ENCODE results near the gene NARS2. TPM values are rescaled to one million over a fixed set of nuclear protein-coding genes. Genes with fewer than 3 reads are reported as not detected.
A peak's percentile ranks its signal among the peaks of the same experiment; 100 is the strongest.

The NARS2 gene
- total RNA-seq, 1 donor from 2014 or later = 28.2 TPM

DNA sequence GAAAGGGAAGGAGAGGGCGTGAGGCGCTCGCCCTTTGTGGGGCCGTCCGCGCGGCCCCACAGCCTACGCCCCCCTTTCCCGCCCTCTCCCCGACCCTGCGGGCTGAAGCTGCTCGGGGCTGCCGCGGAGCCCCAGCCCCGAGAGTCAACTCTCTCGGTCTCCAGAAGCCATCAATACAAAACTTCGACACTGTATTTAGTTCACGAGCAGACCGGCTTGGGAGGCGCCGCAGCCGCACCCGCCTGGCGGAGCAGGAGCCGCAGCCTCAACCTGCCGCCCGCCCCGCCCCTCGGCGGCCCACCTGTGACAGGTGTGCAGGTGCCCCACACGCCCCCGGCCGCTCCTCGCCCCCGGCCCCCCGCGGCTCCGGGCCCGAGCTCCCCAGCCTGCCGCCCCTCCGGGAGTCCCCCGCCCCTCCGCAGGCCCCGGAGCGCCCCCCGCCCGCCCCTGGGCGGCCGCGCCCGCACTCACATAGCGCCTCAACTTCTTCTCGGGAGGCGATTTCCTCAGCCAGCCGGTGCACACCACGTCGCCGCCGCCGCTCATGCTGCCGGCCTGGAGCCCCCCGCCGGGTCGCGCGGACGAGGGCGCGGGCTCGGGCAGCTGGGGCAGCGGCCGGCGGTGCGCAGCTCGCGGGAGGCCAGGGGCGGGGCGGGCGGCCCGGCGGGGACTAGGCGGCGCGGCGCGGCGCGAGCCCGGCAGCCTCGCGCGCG lies 157.3 kb downstream of the NARS2 start, which contains the start of gene GAB2:
GAB2 (minus strand) TSS at position 646 of the 713 bp plus-strand sequence; CDS start at position 546, 100 bp downstream.
- DNase-seq (ENCODE audit: low read depth, low spot score) = no peak
- H3K27me3 Mint-ChIP-seq (ENCODE audit: low read depth) = peaks cover 23% of the 10 kb centered on the region
- peak within 1 kb of the TSS; percentile 97 for H3K27ac Mint-ChIP-seq (ENCODE audit: unreplicated experiment)
- H3K4me3 Mint-ChIP-seq = peak within 1 kb of the TSS; percentile 98
- peaks cover 38% of the 10 kb centered on the region for H3K4me1 Mint-ChIP-seq
- TF ChIP-seq, protein P1, sequence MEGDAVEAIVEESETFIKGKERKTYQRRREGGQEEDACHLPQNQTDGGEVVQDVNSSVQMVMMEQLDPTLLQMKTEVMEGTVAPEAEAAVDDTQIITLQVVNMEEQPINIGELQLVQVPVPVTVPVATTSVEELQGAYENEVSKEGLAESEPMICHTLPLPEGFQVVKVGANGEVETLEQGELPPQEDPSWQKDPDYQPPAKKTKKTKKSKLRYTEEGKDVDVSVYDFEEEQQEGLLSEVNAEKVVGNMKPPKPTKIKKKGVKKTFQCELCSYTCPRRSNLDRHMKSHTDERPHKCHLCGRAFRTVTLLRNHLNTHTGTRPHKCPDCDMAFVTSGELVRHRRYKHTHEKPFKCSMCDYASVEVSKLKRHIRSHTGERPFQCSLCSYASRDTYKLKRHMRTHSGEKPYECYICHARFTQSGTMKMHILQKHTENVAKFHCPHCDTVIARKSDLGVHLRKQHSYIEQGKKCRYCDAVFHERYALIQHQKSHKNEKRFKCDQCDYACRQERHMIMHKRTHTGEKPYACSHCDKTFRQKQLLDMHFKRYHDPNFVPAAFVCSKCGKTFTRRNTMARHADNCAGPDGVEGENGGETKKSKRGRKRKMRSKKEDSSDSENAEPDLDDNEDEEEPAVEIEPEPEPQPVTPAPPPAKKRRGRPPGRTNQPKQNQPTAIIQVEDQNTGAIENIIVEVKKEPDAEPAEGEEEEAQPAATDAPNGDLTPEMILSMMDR (conservative IDR thresholded peaks at IDR 0.05) = peak; percentile 4
- H3K36me3 Mint-ChIP-seq (ENCODE audit: low read depth) = no peaks in the 10 kb centered on the region
- H3K9me3 Mint-ChIP-seq = no peaks in the 10 kb centered on the region

DNA sequence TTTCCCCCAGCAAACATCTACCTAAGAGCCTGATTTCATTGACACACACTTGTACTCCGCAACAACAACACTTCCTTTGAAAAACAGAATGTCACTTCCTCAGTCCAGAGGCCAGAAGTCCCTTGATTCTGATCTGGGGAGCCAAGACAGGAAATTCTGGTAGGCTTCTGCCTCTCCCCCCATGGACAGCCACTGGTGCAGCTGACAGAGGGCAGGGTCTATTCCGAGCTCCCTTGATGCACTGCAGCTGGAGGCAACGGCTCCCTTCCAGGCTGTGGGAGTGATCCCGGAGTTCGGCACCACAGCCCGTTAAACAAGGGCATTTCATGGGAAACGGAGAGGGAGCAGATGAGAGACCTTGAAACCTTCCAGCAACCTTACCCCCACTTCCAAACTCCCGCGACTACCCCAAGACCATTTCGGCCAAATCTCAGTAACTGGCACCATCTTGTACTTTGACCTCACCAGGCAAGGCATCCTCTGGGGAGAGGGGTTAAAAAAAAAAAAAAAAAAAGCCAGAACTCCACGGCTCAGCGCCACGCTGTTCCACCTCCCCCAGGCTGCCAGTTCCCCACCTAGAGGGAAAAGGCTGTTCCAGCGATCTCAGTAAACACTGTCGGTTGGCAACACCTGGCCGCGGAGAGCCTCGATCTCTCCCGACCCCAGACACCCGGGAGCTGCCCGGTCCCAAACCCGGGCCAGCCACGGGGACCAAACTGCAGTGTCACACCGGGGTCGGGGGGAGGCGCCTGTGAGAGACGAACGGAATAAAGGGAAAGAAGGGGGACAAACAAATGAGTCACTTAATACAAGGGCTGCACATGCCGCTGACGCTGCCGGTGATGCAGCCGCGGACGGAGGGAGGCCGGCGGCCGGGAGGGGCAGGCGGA lies 158.1 kb downstream of the NARS2 start:
- peak overlapping the region; percentile 97 for H3K27ac Mint-ChIP-seq (ENCODE audit: unreplicated experiment)
- H3K36me3 Mint-ChIP-seq (ENCODE audit: low read depth) = no peaks in the 10 kb centered on the region
- H3K27me3 Mint-ChIP-seq (ENCODE audit: low read depth) = peaks cover 23% of the 10 kb centered on the region
- DNase-seq (ENCODE audit: low read depth, low spot score) = peak; percentile 75
- H3K9me3 Mint-ChIP-seq = no peaks in the 10 kb centered on the region
- TF ChIP-seq, protein P1 (conservative IDR thresholded peaks at IDR 0.05) = peak; percentile 64
- H3K4me3 Mint-ChIP-seq = peak overlapping the region; percentile 98
- H3K4me1 Mint-ChIP-seq = peaks cover 38% of the 10 kb centered on the region

DNA sequence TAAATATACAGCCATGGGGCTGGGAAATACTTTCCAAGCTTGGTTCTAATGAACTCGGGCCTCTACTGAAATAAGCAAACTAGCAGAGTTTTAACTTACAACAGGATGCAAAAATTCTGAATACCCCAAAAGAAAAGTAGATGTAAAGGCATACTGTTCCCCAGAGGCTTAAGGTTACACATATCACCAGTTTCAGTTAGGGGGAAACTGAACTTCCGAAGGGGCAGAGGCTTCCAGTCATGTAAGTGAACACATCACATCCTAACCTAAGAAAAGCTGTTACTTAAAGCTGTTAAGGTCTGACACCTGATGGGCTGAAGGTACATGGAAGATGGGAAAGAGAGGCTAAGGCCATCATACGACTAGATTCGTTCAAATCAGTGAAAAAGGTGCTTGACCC lies 159.3 kb downstream of the NARS2 start:
- Mint-ChIP-seq H3K27me3 (ENCODE audit: low read depth) (peaks cover 22% of the 10 kb centered on the region), H3K27ac (ENCODE audit: unreplicated experiment) (no peak overlapping the region), H3K4me3 (peak overlapping the region; percentile 98), H3K4me1 (peaks cover 37% of the 10 kb centered on the region), H3K36me3 (ENCODE audit: low read depth) (peaks cover 2% of the 10 kb centered on the region), H3K9me3 (peaks cover 2% of the 10 kb centered on the region)
- no peak for DNase-seq (ENCODE audit: low read depth, low spot score)
- TF ChIP-seq, protein P1 (conservative IDR thresholded peaks at IDR 0.05) = no peak

DNA sequence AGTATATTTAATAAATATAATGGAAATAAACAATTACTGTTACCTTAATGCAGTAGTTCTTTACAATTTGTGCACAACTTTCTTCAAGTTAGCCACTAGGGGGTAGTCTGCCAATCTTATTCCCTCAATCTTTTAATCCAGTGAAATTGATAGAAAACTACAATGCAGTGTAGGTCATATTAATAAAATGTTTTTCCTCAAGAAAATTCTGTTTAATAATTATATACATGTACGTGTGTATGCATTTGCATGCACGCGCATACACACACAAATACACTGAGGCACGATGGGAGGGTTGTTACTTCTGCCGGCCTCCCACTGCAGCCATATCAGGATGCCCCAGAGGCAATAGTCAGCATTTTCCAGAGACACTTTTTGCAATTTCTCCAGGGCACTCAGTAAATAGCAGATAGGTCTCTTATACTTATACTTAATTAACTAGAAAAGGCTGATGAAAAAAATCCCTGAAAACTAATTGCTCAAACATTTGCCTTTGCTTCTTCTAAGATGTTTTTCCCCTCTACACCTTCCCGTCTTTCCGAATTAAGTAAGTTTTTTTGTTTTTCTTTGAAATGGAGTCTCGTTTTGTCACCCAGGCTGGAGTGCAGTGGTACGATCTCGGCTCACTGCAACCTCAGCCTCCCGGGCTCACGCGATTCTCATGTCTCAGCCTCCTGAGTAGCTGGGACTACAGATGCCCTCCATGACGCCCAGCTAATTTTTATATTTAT lies 160.2 kb downstream of the NARS2 start:
- TF ChIP-seq, protein P1 (conservative IDR thresholded peaks at IDR 0.05) = peak; percentile 79
- peak overlapping the region; percentile 98 for H3K4me3 Mint-ChIP-seq
- peaks cover 8% of the 10 kb centered on the region for H3K36me3 Mint-ChIP-seq (ENCODE audit: low read depth)
- H3K9me3 Mint-ChIP-seq = peaks cover 5% of the 10 kb centered on the region
- H3K4me1 Mint-ChIP-seq = peaks cover 33% of the 10 kb centered on the region
- no peak for DNase-seq (ENCODE audit: low read depth, low spot score)
- H3K27me3 Mint-ChIP-seq (ENCODE audit: low read depth) = peaks cover 18% of the 10 kb centered on the region
- H3K27ac Mint-ChIP-seq (ENCODE audit: unreplicated experiment) = no peak overlapping the region

DNA sequence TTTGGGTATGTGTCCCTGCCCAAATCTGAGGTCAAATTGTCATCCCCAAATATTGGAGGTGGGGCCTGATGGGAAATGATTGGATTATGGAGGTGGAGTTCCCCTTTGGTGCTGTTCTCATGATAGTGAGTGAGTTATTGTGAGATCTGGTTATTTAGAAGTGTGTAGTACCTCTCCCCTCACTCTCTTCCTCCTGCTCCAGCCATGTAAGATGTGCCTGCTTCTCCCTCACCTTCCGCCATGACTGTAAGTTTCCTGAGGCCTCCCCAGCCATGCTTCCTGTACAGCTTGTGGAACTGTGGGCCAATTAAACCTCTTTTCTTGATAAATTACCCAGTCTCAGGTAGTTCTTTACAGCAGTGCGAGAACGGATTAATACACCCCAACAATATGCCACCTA lies 166.0 kb downstream of the NARS2 start:
- no peaks in the 10 kb centered on the region for H3K27me3 Mint-ChIP-seq (ENCODE audit: low read depth)
- no peak overlapping the region for H3K4me3 Mint-ChIP-seq
- TF ChIP-seq, protein P1 (conservative IDR thresholded peaks at IDR 0.05) = no peak
- H3K27ac Mint-ChIP-seq (ENCODE audit: unreplicated experiment) = no peak overlapping the region
- H3K36me3 Mint-ChIP-seq (ENCODE audit: low read depth) = peaks cover 45% of the 10 kb centered on the region
- no peak for DNase-seq (ENCODE audit: low read depth, low spot score)
- peaks cover 24% of the 10 kb centered on the region for H3K9me3 Mint-ChIP-seq
- H3K4me1 Mint-ChIP-seq = peaks cover 8% of the 10 kb centered on the region
